WTC11 (cell line): ENCODE results near the gene TIPRL. TPM values are rescaled to one million over a fixed set of nuclear protein-coding genes. Genes with fewer than 3 reads are reported as not detected.

Experiments used
- ATAC-seq: fragments of 200-7000 bp; cut with Tn5 transposase; 2 replicates; pipeline ENCODE4 v1.10.0; 2021; ENCODE audit warnings: mild to moderate bottlenecking, moderate library complexity
- CTCF ChIA-PET: fragments of 300-600 bp; sonication (Branson Sonifier 250); formaldehyde crosslinking; loops from one replicate; lab custom pipeline; 2021; ENCODE audit warnings: antibody characterized with exemption; lab: Charles Lee
- POLR2A ChIA-PET: fragments of 350-600 bp; sonication (Branson Sonifier 250); formaldehyde crosslinking; loops from one replicate; lab custom pipeline; 2021; ENCODE audit warnings: antibody characterized with exemption; lab: Charles Lee
- DNase-seq: peaks from one replicate; pipeline ENCODE4 v3.0.0; 2021; ENCODE audit warnings: low spot score
- H3K27ac Mint-ChIP-seq: 2 replicates; pipeline ENCODE4 v1.8.0; 2021; ENCODE audit warnings: mixed read lengths
- H3K27me3 Mint-ChIP-seq: 2 replicates; pipeline ENCODE4 v1.8.0; 2021; ENCODE audit warnings: low read depth, mild to moderate bottlenecking, moderate library complexity, mixed read lengths
- H3K36me3 Mint-ChIP-seq: 2 replicates; pipeline ENCODE4 v1.8.0; 2021; ENCODE audit warnings: mixed read lengths
- H3K4me1 Mint-ChIP-seq: 2 replicates; pipeline ENCODE4 v1.8.0; 2022; ENCODE audit warnings: mixed read lengths
- H3K4me3 Mint-ChIP-seq: 2 replicates; pipeline ENCODE4 v1.8.0; 2021; ENCODE audit warnings: mild to moderate bottlenecking, moderate library complexity, mixed read lengths
- H3K9me3 Mint-ChIP-seq: 2 replicates; pipeline ENCODE4 v1.8.0; 2021; ENCODE audit warnings: mixed read lengths
- ATF2 ChIP-seq: sonication (generic); formaldehyde crosslinking; IDR thresholded peaks from 2 replicates; pipeline ENCODE4 v1.8.1; 2022; ENCODE audit warnings: low read depth, missing genetic modification reagents, borderline replicate concordance
- ATF3 ChIP-seq: sonication (generic); formaldehyde crosslinking; conservative IDR thresholded peaks from 2 replicates; pipeline ENCODE4 v1.8.1; 2022; ENCODE audit warnings: mild to moderate bottlenecking, missing genetic modification reagents
- E2F1 ChIP-seq: sonication (generic); formaldehyde crosslinking; IDR thresholded peaks from 2 replicates; pipeline ENCODE4 v1.8.0; 2022; ENCODE audit warnings: mild to moderate bottlenecking, missing genetic modification reagents
- E2F4 ChIP-seq: sonication (generic); formaldehyde crosslinking; IDR thresholded peaks from 2 replicates; pipeline ENCODE4 v1.8.1; 2022; ENCODE audit warnings: low read depth, mild to moderate bottlenecking, moderate library complexity, missing genetic modification reagents, borderline replicate concordance
- ELF4 ChIP-seq: sonication (generic); formaldehyde crosslinking; IDR thresholded peaks from 2 replicates; pipeline ENCODE4 v1.8.1; 2022; ENCODE audit warnings: low read depth, mild to moderate bottlenecking, moderate library complexity, missing genetic modification reagents
- ESRRA ChIP-seq: sonication (generic); formaldehyde crosslinking; IDR thresholded peaks from 2 replicates; pipeline ENCODE4 v1.8.1; 2022; ENCODE audit warnings: mild to moderate bottlenecking, missing genetic modification reagents, borderline replicate concordance
- FOXP4 ChIP-seq: sonication (generic); formaldehyde crosslinking; IDR thresholded peaks from 2 replicates; pipeline ENCODE4 v1.8.0; 2022; ENCODE audit warnings: mild to moderate bottlenecking, missing genetic modification reagents
- GABPB1 ChIP-seq: sonication (generic); formaldehyde crosslinking; IDR thresholded peaks from 2 replicates; pipeline ENCODE4 v1.8.1; 2023; ENCODE audit warnings: mild to moderate bottlenecking, missing genetic modification reagents
- IRF2 ChIP-seq: sonication (generic); formaldehyde crosslinking; IDR thresholded peaks from 2 replicates; pipeline ENCODE4 v1.8.0; 2022; ENCODE audit warnings: low read depth, missing genetic modification reagents, borderline replicate concordance
- NFE2L1 ChIP-seq: sonication (generic); formaldehyde crosslinking; IDR thresholded peaks from 2 replicates; pipeline ENCODE4 v1.8.1; 2023; ENCODE audit warnings: missing genetic modification reagents
- NR2C2 ChIP-seq: sonication (generic); formaldehyde crosslinking; IDR thresholded peaks from 2 replicates; pipeline ENCODE4 v1.8.0; 2022; ENCODE audit warnings: mild to moderate bottlenecking, missing genetic modification reagents
- NR3C1 ChIP-seq: sonication (generic); formaldehyde crosslinking; conservative IDR thresholded peaks from 2 replicates; pipeline ENCODE4 v1.8.1; 2023; ENCODE audit warnings: low read depth, mild to moderate bottlenecking, missing genetic modification reagents
- SMAD3 ChIP-seq: sonication (generic); formaldehyde crosslinking; IDR thresholded peaks from 2 replicates; pipeline ENCODE4 v1.8.0; 2022; ENCODE audit warnings: missing genetic modification reagents, mild to moderate bottlenecking, borderline replicate concordance
- TEAD1 ChIP-seq: sonication (generic); formaldehyde crosslinking; IDR thresholded peaks from 2 replicates; pipeline ENCODE4 v1.8.0; 2022; ENCODE audit warnings: mild to moderate bottlenecking, missing genetic modification reagents
- USF2 ChIP-seq: sonication (generic); formaldehyde crosslinking; IDR thresholded peaks from 2 replicates; pipeline ENCODE4 v1.8.1; 2023; ENCODE audit warnings: mild to moderate bottlenecking, missing genetic modification reagents, moderate library complexity
- ZBTB21 ChIP-seq: sonication (generic); formaldehyde crosslinking; IDR thresholded peaks from 2 replicates; pipeline ENCODE4 v1.8.1; 2023; ENCODE audit warnings: mild to moderate bottlenecking, missing genetic modification reagents, borderline replicate concordance
- ZBTB43 ChIP-seq: sonication (generic); formaldehyde crosslinking; IDR thresholded peaks from 2 replicates; pipeline ENCODE4 v1.8.1; 2023; ENCODE audit warnings: mild to moderate bottlenecking, missing genetic modification reagents
- ZMAT4 ChIP-seq: fragments of 250-450 bp; sonication (Bioruptor Pico); IDR thresholded peaks from 2 replicates; pipeline ENCODE4 v1.9.0; 2021; ENCODE audit warnings: mild to moderate bottlenecking
- ZNF138 ChIP-seq: sonication (generic); formaldehyde crosslinking; conservative IDR thresholded peaks from 2 replicates; pipeline ENCODE4 v1.8.1; 2022; ENCODE audit warnings: mild to moderate bottlenecking, moderate library complexity, missing genetic modification reagents
- ZNF425 ChIP-seq: fragments of 250-450 bp; sonication (Bioruptor Pico); conservative IDR thresholded peaks from 2 replicates; pipeline ENCODE4 v1.9.0; 2021; ENCODE audit warnings: mild to moderate bottlenecking
- total RNA-seq: library from RNA; stranded (reverse); gene quantifications from 3 replicates; pipeline ENCODE4 v1.2.3, GENCODE V29; 2021

The TIPRL gene
- total RNA-seq, 1 experiment from 2014 or later, result 25.3 TPM

GRCh38 chr1:168224991-168225390 lies 46.2 kb downstream of the TIPRL start (continued):
- TF ChIP-seq ATF3 (CRISPR knock-in tag), result no peak

- peaks cover 22% of the 10 kb centered on the region for H3K9me3 Mint-ChIP-seq
- H3K4me1 Mint-ChIP-seq, result peaks cover 32% of the 10 kb centered on the region
- H3K36me3 Mint-ChIP-seq, result peaks cover 12% of the 10 kb centered on the region; the same call in 1 of the 2 replicates
- ChIA-PET POLR2A (interaction anchor here (0.5 to 1.8 kb wide), 3 partner anchors 9 to 81 kb away, joined by 3 to 9 read pairs (median 7); no protein-coding TSS in a partner anchor), CTCF (interaction anchor here (0.6 to 3.5 kb wide), 10 partner anchors 8 to 632 kb away, joined by 3 to 39 read pairs (median 4); partner anchors contain the start of gene TIPRL)
- peak within 1 kb of the TSS; percentile 57 for H3K27ac Mint-ChIP-seq
- H3K27me3 Mint-ChIP-seq, result peaks cover 10% of the 10 kb centered on the region
- H3K4me3 Mint-ChIP-seq, result peak within 1 kb of the TSS; percentile 90
- DNase-seq (peak; percentile 57), ATAC-seq (peak; percentile 87)
- no peak for TF ChIP-seq ATF2 (CRISPR knock-in tag)
- TF ChIP-seq GABPB1, result peak; percentile 62
- TF ChIP-seq NR3C1, result no peak
- peak; percentile 92; the same call in 1 of the 2 replicates for TF ChIP-seq E2F1 (CRISPR knock-in tag)
- no peak for TF ChIP-seq ZNF138 (CRISPR knock-in tag)
- peak; percentile 77 for TF ChIP-seq E2F4 (CRISPR knock-in tag)
- TF ChIP-seq IRF2 (CRISPR knock-in tag), result no peak
- TF ChIP-seq ZBTB43 (CRISPR knock-in tag), result no peak
- peak; percentile 89 for TF ChIP-seq TEAD1
- peak; percentile 53; the same call in 1 of the 2 replicates for TF ChIP-seq NR2C2 (CRISPR knock-in tag)
- TF ChIP-seq ZNF425 (CRISPR knock-in tag), result no peak
- TF ChIP-seq FOXP4 (CRISPR knock-in tag), result peak; percentile 92
- peak; percentile 58 for TF ChIP-seq SMAD3 (CRISPR knock-in tag)
- TF ChIP-seq ZMAT4 (CRISPR knock-in tag), result no peak
- peak; percentile 25; the same call in 1 of the 2 replicates for TF ChIP-seq ELF4 (CRISPR knock-in tag)
- TF ChIP-seq USF2 (CRISPR knock-in tag), result no peak
- peak; percentile 14; the same call in 1 of the 2 replicates for TF ChIP-seq NFE2L1 (CRISPR knock-in tag)
- no peak for TF ChIP-seq ZBTB21 (CRISPR knock-in tag)
- peak; percentile 78 for TF ChIP-seq ESRRA (CRISPR knock-in tag)
Observed at GRCh38 chr1:168225476-168226190, 46.9 kb downstream of the TIPRL start, which contains the start of gene SFT2D2. Gene SFT2D2, plus strand, starts transcription at chr1:168226004. Its CDS starts 76 bp downstream, at chr1:168226080.
